Melanocyte of skin (primary cell): Measurements from ENCODE around the gene NPY1R. TPM values are rescaled to one million over a fixed set of nuclear protein-coding genes. Genes with fewer than 3 reads are reported as not detected.

Experiments used
- total RNA-seq, 2 donors: library from RNA; depleted of rRNA; stranded (reverse); fragments of >200 nt; gene quantifications; 2 replicates each; pipeline ENCODE4 v1.2.3, GENCODE V29; 2012

The NPY1R gene
- total RNA-seq, result not detected

DNA sequence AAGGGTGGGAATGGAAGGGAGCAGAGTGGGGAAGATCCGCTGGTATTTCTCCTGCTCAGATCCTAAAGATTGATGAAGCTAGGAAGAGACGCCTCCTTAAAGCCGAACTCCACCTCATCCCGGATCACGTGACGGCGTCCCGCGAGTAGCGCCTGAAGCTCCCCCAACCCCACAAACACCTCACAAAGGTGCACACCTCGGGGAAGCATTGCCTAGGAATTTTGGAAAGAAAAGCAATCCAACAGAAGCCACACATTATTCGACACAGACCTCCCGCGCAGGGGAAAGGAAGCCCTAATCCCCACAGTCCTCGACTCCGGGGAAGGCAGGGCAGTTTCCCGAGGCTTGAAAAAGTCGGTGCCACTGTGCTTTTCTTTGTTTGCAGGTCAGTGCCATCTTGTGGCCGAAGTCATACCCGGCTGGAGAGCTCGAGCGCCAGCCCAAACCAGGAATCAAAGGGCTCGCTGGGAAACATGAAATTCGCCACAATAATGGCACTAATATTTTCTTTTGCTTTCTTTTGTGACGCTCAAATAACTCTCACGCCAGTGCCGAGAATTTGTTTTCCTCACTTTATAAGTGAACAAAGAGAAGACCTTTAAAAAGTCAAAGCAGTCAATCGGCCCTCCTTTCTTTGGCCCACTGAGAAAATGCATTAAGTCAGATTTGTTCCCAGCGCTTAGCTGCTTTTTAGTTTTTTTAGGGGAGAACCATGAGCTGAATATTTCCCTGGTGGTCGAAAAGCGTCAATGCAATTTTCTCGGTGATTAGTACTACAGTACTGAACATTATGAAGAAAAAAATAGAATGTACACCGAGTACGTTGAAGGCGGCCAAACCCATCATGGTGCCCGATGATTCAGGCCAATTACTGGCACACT, at the start of gene NPY1R:
TSS of gene NPY1R (minus strand) at position 71 of the 881 bp plus-strand sequence. CDS start 6,042 bp downstream, outside the sequence.

DNA sequence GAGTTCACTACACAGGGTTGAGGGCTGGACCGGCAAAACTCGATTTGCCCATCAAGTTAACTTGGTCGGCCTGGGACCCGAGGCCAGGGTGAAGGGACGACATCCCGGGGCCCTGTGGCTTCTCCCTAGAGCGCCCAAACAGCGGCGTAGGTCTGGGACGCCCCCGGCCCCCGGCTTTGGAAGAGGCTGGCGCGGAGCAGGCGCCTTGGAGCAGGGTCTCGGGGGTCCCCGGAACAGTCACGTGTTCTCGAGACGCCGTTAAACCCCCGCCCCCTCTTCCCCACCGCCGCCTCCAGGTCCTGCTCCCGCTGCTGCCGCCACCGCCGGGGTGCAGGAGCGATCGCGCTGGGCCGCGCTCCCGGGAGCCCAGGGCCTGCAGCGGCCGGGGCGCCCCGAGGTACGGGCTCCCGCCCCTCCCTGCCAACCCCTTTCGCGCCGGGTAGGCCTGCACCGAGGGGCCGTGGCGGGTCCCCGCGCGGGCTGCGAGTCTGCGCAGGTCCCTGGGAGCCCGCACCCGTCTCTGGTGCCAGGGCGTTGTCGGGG, 11.3 kb upstream of the NPY1R start, which contains the start of gene NPY5R:
TSS of gene NPY5R (plus strand) at position 289 of the 543 bp plus-strand sequence. CDS start 6,382 bp downstream, outside the sequence.

Other genes starting within 250 kb of the NPY1R start
- 10 to 100 TPM in 1 of 2 donors, 1 to 10 TPM in 1; 8.6 to 10.7 TPM for gene NAF1, start 165.7 kb downstream of the NPY1R start, total RNA-seq
- gene NPY5R, start 11.3 kb upstream of the NPY1R start, total RNA-seq, result not detected
- gene TKTL2, start 141.2 kb upstream of the NPY1R start, total RNA-seq, result not detected
- 10 to 100 TPM; 17.2 to 28.6 TPM for gene TMA16, start 162.1 kb upstream of the NPY1R start, total RNA-seq